Forelimb muscle (tissue), 1 donor: ENCODE results near the gene ANKRD55. TPM values are rescaled to one million over a fixed set of nuclear protein-coding genes. Genes with fewer than 3 reads are reported as not detected.
"Not testable (repeated sequence)": the region's sequence is repeated elsewhere in the genome, so short reads cannot be mapped to it uniquely, and the experiment has no call there.

Source experiments
- DNase-seq: peaks from one replicate; pipeline ENCODE4 v3.0.0-alpha.2; 2013; ENCODE audit warnings: low read depth
- polyA plus RNA-seq: library from polyadenylated mRNA; unstranded; fragments of 120-200 nt; gene quantifications from one replicate; pipeline ENCODE4 v1.2.1, GENCODE V29; 2013; ENCODE audit not compliant: insufficient read length

ANKRD55 gene
- polyA plus RNA-seq, 1 donor = 0.46 TPM

- no peak for DNase-seq
Observed at GRCh38 chr5:56168066-56168478, 65.1 kb downstream of the ANKRD55 start.

DNA sequence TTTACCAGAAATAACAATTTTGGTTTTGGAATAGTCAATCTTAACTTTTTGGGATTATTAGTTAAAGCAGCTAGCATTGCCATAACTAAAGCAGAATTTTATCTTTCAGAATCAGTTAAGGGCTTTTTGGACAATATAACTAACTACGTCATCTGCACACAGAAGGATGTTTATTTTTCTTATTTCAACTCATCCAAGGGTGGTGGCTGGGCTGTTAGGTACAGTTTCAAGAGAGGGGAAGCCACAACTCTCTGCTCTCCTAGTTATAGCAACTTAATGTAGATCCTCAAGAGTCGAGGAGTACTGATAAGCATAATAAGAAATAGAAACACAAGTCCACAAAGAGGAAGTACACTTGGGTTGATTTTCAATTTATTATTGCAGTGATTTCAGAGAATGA, 65.6 kb downstream of the ANKRD55 start:
- no peak for DNase-seq

DNA sequence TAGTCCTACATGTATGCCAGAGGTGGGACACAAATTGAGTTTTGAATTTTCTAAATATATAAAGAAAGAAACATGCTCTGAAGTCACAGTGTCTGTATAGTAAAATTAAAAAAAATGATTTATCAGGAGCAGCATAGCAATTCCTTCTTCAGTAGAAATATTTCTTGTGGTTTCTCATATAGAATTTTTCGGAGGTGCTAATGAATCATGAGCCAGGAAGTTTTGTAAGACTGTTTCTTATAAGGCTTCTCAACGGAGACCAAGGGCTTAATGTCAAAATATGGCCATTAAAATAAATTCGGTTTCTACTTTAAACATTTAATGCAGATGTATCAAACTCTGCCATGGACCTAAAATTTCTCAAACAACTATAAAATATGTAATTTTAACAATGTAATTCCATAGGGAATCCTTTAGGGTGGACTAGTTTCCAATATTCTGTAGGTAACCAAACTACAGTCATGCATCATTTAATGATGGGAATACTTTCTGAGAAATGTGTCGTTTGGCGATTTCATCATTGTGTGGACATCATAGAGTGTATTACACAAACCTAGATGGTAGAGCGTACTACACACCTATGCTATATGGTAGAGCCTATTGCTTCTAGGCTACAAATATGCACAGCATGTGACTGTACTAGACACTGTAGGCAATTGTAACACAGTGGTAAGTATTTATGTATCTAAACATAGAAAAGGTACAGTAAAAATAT, 66.3 kb downstream of the ANKRD55 start:
- no peak for DNase-seq

- DNase-seq = no peak
Observed at GRCh38 chr5:56164376-56164775, 68.8 kb downstream of the ANKRD55 start.

DNA sequence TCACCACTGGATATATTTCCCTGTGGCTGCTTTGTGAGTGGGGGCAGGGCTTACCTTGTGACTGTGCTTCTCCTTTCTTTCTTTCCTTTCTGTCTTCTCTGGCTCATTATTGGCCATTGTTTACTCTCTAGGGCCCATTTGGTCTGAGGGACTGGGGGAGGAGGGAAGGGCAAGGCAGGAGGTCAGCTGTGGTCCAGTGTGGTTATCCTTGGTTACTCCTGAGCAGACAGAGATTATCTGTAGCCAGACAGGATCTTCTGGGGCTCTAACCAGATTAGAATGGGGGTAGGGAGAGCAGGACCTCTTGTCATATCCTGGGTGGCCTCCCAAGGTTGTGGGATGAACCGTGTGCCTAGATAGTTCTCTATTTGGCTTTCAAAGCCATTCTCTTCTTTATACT, 71.2 kb downstream of the ANKRD55 start:
- no peak for DNase-seq

GRCh38 chr5:56161439-56161823, 71.7 kb downstream of the ANKRD55 start:
- DNase-seq = no peak

GRCh38 chr5:56160723-56161438, 72.2 kb downstream of the ANKRD55 start:
- DNase-seq = no peak

DNA sequence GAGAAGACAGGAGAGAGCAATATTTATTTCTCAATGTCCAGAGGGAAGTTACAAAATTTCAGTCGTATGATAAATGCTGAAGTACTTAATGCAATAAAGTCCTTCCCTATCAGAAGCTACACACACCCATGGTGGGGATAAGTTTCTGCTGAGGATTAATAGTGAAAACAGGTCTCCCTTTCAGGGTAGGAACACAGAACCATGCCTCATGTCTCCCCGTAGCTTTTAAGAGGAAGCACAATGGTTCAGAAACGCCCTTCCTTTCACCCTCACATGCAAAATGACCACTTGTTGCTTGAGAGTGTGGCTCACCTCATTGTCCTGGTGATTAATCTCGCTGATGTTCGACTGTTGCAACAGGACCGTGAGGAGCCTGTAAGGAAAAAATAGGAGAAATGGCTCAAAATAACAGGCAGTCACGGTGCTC, 73.6 kb downstream of the ANKRD55 start:
- no peak for DNase-seq

DNA sequence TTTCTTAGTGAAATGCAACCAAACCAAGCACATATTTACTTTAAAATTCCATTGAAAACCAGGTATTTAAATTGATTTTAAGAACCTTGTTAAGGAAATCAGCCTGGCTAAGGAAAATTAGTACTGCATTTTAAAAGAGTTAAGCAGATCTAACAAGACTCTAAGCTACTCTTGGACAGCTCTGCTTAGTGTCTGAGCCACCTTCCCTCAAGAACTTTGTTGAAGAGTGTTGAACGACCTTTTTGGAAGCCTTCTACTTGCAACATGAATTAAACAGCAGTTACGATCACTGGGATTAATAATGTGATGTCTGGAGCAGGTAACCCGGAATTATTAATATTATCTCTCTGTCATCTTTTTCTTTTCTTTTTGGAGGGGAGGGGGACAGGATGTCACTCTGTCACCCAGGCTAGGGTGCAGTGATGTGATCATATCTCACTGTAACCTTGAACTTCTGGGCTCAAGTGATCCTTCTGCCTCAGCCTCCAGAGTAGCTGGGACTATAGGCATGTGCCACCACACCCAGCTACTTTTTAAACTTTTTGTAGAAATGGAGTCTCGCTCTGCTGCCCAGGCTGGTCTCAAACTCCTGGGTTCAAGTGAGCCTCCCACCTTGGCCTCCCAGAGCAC, 74.7 kb downstream of the ANKRD55 start:
- DNase-seq = no peak

DNA sequence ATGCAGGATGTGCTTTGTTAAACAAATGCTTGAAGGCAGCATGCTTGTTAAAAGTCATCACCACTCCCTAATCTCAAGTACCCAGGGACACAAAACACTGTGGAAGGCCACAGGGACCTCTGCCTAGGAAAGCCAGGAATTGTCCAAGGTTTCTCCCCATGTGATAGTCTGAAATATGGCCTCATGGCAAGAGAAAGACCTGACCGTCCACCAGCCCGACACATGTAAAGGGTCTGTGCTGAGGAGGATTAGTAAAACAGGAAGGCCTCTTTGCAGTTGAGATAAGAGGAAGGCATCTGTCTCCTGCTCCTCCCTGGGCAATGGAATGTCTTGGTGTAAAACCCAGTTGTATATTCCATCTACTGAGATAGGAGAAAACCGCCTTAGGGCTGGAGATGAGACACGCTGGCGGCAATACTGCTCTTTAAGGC, 75.9 kb downstream of the ANKRD55 start:
- DNase-seq = not testable (repeated sequence)

GRCh38 chr5:56156585-56157190, 76.4 kb downstream of the ANKRD55 start:
- DNase-seq = not testable (repeated sequence)

DNA sequence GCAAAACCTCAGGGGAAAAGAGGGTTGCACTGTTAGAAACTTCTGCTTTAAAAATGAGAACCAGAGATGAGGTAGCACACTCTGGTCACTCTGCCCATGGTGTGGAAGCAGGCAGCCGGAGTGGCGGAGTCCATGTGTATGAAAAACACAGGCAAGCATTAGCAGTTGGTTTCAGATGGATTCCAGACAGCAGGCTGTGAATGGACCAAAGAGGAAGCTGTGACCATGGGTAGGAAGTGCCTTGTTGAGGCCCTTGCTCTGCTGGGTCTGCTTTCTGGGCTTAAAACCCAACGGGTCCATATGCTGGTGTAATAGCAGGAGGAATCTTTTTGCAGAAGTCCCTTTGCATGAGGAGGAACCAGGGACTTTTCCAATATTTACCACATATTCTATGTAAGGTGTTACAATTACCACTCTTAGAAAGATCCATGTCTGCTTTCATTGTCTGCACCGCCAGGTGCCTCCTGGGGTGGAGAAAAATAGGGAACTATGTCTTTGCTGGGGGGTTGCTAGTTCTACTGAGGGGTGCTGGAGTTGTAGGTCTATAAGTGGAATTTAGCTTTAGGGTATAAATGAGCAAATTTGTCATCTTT, 77.0 kb downstream of the ANKRD55 start:
- no peak for DNase-seq

- no peak for DNase-seq
Observed at GRCh38 chr5:56154732-56155484, 78.2 kb downstream of the ANKRD55 start.

GRCh38 chr5:56152437-56152836, 80.7 kb downstream of the ANKRD55 start:
- no peak for DNase-seq

GRCh38 chr5:56150756-56151155, 82.4 kb downstream of the ANKRD55 start:
- DNase-seq = not testable (repeated sequence)

GRCh38 chr5:56148453-56148971, 84.6 kb downstream of the ANKRD55 start:
- DNase-seq = no peak

- DNase-seq = no peak
Observed at GRCh38 chr5:56147659-56148230, 85.4 kb downstream of the ANKRD55 start.

GRCh38 chr5:56147106-56147505, 86.0 kb downstream of the ANKRD55 start:
- no peak for DNase-seq

- no peak for DNase-seq
Observed at GRCh38 chr5:56146674-56147073, 86.5 kb downstream of the ANKRD55 start.

DNA sequence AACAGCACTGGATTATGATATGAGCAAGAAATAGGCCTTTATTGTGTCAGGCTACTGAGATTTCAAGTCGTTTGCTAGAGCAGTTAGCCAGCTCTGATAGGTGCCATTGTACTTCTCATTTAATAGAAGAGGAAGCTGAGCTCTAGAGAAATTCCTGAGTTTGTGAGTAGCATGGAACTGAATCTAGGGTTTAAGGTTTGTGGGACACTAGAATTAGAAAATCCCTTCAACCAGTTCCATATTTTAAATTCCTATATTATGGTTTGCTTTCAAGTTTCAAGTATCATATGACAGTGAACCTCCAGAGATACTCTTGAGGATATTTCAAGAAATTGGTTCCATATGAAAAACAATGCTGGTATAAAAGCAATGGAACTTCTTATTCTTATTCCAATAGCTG, 87.6 kb downstream of the ANKRD55 start:
- DNase-seq = no peak

GRCh38 chr5:56145106-56145505, 88.0 kb downstream of the ANKRD55 start:
- no peak for DNase-seq
